SU-DHL-6 (cell line): Measurements from ENCODE around the gene ERGIC3.

Experiments
- EZH2phosphoT487 ChIP-seq: fragments of 200-600 bp; sonication (generic), shearing (Covaris generic); conservative IDR thresholded peaks from 2 replicates; pipeline ENCODE4 v1.6.1; 2018; ENCODE audit warnings: mild to moderate bottlenecking, antibody characterized with exemption, low read length, moderate library complexity, mixed read lengths
- TF ChIP-seq, protein P1 (sequence below): fragments of 200-600 bp; sonication (generic); IDR thresholded peaks from one replicate; pipeline ENCODE4 v1.5.1; 2017; ENCODE audit warnings: antibody characterized with exemption, mild to moderate bottlenecking, low read length, moderate library complexity; ENCODE audit not compliant: insufficient read depth, poor library complexity, severe bottlenecking

DNA sequence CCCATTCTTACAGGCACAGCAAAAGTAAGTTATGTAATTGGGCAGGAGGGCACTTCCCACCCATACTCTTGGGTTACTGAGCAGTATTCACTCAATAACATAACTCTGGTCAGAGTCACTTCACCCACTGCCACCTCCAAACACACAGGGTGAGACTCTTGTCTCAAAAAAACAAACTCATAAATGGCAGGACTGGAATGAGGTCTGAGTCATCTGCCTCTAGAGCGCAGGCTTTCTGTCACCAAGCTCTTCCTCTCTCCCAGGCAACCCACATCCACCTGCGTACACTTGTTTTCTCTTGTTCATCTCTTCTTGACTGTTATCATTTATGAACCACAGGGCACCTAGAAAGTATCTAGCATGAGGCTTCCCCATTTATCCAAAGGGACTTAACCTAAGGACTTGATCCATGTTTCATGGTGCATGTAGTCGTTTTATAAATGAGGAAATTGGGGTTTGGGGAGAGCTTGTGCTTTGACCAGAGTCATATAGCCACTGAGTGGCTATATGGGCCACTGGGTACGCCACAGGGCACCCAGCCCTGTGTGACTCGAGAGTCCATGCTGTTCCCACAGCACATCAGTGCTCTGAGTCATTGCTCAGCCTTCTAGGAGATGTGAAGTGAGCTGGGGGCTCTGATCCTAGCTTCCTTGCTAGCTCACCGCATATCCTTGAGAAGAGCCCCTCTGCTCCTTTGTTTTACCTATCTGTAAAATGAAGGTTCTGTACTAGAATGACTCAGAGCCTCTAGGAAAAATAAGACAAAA is 34.8 kb upstream of the ERGIC3 start:
- TF ChIP-seq, protein P1, sequence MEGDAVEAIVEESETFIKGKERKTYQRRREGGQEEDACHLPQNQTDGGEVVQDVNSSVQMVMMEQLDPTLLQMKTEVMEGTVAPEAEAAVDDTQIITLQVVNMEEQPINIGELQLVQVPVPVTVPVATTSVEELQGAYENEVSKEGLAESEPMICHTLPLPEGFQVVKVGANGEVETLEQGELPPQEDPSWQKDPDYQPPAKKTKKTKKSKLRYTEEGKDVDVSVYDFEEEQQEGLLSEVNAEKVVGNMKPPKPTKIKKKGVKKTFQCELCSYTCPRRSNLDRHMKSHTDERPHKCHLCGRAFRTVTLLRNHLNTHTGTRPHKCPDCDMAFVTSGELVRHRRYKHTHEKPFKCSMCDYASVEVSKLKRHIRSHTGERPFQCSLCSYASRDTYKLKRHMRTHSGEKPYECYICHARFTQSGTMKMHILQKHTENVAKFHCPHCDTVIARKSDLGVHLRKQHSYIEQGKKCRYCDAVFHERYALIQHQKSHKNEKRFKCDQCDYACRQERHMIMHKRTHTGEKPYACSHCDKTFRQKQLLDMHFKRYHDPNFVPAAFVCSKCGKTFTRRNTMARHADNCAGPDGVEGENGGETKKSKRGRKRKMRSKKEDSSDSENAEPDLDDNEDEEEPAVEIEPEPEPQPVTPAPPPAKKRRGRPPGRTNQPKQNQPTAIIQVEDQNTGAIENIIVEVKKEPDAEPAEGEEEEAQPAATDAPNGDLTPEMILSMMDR, result no peak
- no peak for TF ChIP-seq EZH2phosphoT487
